BE2C (cell line): ENCODE data around the gene COMP.

Experiments
- DNase-seq: peaks from one replicate; pipeline ENCODE4 v3.0.0-alpha.2; 2020
- H3K27me3 ChIP-seq: fragments of 250-450 bp; sonication (Bioruptor Pico); 2 replicates; pipeline ENCODE4 v1.5.1; 2020; ENCODE audit warnings: mild to moderate bottlenecking
- H3K36me3 ChIP-seq: fragments of 250-450 bp; sonication (Bioruptor Pico); 2 replicates; pipeline ENCODE4 v1.5.1; 2020; ENCODE audit warnings: mild to moderate bottlenecking
- H3K4me1 ChIP-seq: fragments of 250-450 bp; sonication (Bioruptor Pico); 2 replicates; pipeline ENCODE4 v1.5.1; 2020
- H3K4me3 ChIP-seq: 2 replicates; pipeline ENCODE4 v1.5.1; 2011; ENCODE audit warnings: low read depth, low read length
- H3K9me3 ChIP-seq: fragments of 250-450 bp; sonication (Bioruptor Pico); 2 replicates; pipeline ENCODE4 v1.5.1; 2020
- CTCF ChIP-seq: IDR thresholded peaks from 2 replicates; pipeline ENCODE4 v1.5.1; 2012; ENCODE audit warnings: mild to moderate bottlenecking, low read depth, low read length

Gene COMP

GRCh38 chr19:18774107-18774506 is 17.0 kb downstream of the COMP start:
- Histone ChIP-seq H3K4me3 (no peak overlapping the region), H3K9me3 (no peaks in the 10 kb centered on the region), H3K4me1 (peaks cover 15% of the 10 kb centered on the region), H3K27me3 (peaks cover 19% of the 10 kb centered on the region), H3K36me3 (no peaks in the 10 kb centered on the region)
- TF ChIP-seq CTCF = no peak
- DNase-seq = peak; percentile 17

GRCh38 chr19:18773682-18774081 is 17.4 kb downstream of the COMP start:
- H3K9me3 ChIP-seq = no peaks in the 10 kb centered on the region
- H3K36me3 ChIP-seq = no peaks in the 10 kb centered on the region
- H3K4me1 ChIP-seq = peaks cover 19% of the 10 kb centered on the region
- H3K27me3 ChIP-seq = peaks cover 14% of the 10 kb centered on the region
- DNase-seq = no peak
- no peak for TF ChIP-seq CTCF
- H3K4me3 ChIP-seq = no peak overlapping the region

- peaks cover 24% of the 10 kb centered on the region for H3K4me1 ChIP-seq
- DNase-seq = peak; percentile 74
- no peaks in the 10 kb centered on the region for H3K36me3 ChIP-seq
- peaks cover 7% of the 10 kb centered on the region for H3K27me3 ChIP-seq
- no peaks in the 10 kb centered on the region for H3K9me3 ChIP-seq
- TF ChIP-seq CTCF = peak; percentile 38
- H3K4me3 ChIP-seq = no peak overlapping the region
Observed at GRCh38 chr19:18772620-18773587, 18.2 kb downstream of the COMP start.

GRCh38 chr19:18771328-18772242 is 19.5 kb downstream of the COMP start:
- DNase-seq = peak; percentile 85
- TF ChIP-seq CTCF = peak; percentile 82
- no peaks in the 10 kb centered on the region for H3K36me3 ChIP-seq

GRCh38 chr19:18770663-18771327 is 20.3 kb downstream of the COMP start:
- DNase-seq = no peak
- peaks cover 18% of the 10 kb centered on the region for H3K4me1 ChIP-seq
- H3K9me3 ChIP-seq = no peaks in the 10 kb centered on the region
- no peak overlapping the region for H3K4me3 ChIP-seq
- no peak for TF ChIP-seq CTCF
- H3K27me3 ChIP-seq = no peaks in the 10 kb centered on the region
- no peaks in the 10 kb centered on the region for H3K36me3 ChIP-seq

More at GRCh38 chr19:18771328-18772242, 19.5 kb downstream of the COMP start:
- Histone ChIP-seq H3K4me1 (peaks cover 21% of the 10 kb centered on the region), H3K27me3 (no peaks in the 10 kb centered on the region; the same call in 1 of the 2 replicates), H3K4me3 (no peak overlapping the region; the same call in 1 of the 2 replicates), H3K9me3 (no peaks in the 10 kb centered on the region)
